SK-MEL-5 (cell line): ENCODE measurements around the gene CLHC1. TPM values are rescaled to one million over a fixed set of nuclear protein-coding genes. Genes with fewer than 3 reads are reported as not detected.
"Not testable (repeated sequence)": the region's sequence is repeated elsewhere in the genome, so short reads cannot be mapped to it uniquely, and the experiment has no call there.

Experiments
- DNase-seq: peaks from one replicate; pipeline ENCODE4 v3.0.0-alpha.2; 2016; ENCODE audit warnings: low read depth, low spot score
- in situ Hi-C: cut with HindIII; loops from 2 replicates; pipeline ENCODE4 v1.10.0; 2016; ENCODE audit warnings: low sequenced_read_pairs, high pct_unique_total_duplicates, low pct_unique_long_range_greater_than_20kb
- total RNA-seq: library from RNA; depleted of rRNA; stranded (reverse); fragments of >200 nt; shearing (Covaris generic); gene quantifications from 2 replicates; pipeline ENCODE4 v1.2.3, GENCODE V29; 2014

Gene CLHC1
- total RNA-seq, 1 experiment from 2014 or later, result 7.9 TPM

- in situ Hi-C loops, result no loop called here
- no peak for DNase-seq
Observed at GRCh38 chr2:55236992-55237543, 5.0 kb upstream of the CLHC1 start.

GRCh38 chr2:55235724-55236538 lies 3.8 kb upstream of the CLHC1 start:
- DNase-seq, result no peak
- in situ Hi-C loops, result no loop called here

DNA sequence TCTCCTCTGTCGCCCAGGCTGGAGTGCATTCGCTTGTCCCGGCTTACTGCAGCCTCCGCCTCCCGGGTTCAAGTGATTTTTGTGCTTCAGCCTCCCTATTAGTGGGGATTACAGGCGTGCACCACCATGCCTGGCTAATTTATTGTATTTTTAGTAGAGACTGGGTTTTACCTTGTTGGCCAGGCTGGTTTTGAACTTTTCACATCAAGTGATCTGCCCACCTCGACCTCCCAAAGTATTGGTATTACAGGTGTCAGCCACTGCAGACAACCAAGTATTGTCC lies 1.5 kb upstream of the CLHC1 start:
- in situ Hi-C loops, result no loop called here
- DNase-seq, result no peak

- peak; percentile 20 for DNase-seq
- in situ Hi-C loops, result no loop called here
Observed at GRCh38 chr2:55232863-55233657, 967 bp upstream of the CLHC1 start.

DNA sequence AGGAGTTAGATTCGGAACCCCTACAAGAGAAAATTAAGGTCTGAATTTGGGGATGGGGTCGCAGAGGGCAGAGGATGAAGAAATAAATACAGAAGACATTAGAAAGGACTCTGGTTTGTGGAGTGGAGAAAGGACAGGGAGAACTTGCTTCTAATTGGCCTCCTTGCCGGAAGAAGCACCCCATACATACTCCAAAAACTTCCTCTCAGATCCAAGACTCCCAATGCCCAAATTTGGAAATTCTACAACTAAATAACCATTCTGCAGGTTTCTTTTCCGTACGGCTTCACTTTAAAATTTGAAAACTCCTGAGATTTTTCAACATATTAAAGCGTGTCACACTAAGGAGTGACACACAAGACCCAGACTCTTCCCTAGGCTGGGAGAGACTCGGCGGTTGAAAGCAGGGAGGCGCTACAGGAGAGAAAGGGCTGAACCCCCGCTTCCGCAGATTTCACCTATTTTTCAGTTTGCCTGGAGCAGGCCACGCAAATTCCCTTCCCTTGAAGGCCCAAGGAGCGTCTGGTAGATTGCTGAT lies 478 bp downstream of the CLHC1 start:
- in situ Hi-C loops, result no loop called here
- peak; percentile 31 for DNase-seq

- in situ Hi-C loops, result no loop called here
- no peak for DNase-seq
Observed at GRCh38 chr2:55230551-55230950, 1.5 kb downstream of the CLHC1 start.

GRCh38 chr2:55229221-55229620 lies 2.9 kb downstream of the CLHC1 start:
- peak; percentile 48 for DNase-seq
- in situ Hi-C loops, result no loop called here

DNA sequence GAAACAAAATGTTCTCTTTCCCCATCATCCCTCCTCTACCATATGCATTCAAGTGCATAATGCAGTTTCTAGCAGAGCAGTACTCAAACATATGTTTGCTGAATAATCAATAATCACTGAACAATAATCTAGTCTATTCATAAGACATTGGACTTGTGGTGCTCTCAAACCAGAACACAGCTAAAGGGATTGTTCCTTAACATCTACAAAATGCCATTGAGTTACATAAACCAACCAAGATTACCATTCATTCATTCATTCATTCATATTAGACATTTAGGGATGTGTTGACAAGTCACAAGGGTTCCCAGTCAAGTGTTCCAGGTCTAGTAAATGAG lies 3.9 kb downstream of the CLHC1 start:
- in situ Hi-C loops, result no loop called here
- peak; percentile 28 for DNase-seq

DNA sequence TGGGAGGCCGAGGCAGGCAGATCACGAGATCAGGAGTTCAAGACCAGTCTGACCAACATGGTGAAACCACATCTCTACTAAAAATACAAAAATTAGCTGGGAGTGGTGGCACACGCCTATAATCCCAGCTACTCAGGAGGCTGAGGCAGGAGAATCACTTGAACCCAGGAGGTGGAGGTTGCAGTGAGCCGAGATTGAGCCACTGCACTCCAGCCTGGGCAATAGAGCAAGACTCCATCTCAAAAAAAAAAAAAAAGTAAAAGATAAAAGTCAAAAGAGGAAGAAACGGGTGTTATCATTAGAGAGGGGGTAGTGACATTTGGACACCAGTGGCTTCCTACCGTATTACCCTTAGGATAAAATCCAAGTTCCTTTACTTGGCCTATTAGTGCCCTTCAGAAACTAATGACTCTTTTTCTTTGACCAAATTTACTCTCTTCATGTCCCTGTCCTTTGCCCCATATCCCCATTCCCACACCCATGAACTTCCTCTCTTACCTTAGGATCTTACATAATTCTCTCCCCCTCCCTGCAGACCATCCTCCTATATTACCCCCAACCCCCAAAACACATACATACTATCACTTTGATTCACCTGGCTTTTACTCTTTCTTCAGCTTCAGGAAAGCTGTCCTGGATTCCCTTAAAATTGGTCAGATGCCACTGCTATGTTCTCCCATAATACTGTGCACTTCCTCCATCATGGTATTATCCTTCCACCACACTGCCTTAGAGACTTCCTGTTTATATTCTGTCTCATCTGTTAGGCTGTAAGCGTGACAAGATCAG lies 4.5 kb downstream of the CLHC1 start:
- DNase-seq, in situ Hi-C loops: not testable (repeated sequence)

DNA sequence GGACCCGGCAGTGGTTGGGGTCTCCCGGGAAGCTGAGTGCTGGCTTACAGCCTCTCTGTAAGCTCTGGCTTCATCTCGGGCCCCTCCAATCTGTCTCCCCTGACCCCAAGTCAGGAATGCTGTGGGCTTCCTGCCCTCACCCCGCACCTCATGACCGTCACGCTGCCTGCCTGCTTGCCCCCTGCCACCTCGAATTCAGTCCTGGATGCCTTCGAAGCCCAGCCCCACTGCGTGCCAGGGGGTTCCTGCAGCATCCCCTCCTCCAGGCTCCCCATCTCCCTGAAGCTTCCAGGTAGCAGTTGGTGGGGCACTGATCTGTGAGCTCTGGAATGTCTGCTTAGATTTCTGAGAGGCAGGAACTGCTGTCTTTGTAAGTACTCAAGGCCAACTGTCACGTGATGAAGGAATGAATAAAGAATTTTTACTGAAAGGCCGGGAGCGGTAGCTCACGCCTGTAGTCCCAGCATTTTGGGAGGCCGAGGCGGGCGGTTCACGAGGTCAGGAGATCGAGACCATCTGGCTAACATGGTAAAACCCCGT lies 6.5 kb downstream of the CLHC1 start:
- in situ Hi-C loops, result no loop called here

DNA sequence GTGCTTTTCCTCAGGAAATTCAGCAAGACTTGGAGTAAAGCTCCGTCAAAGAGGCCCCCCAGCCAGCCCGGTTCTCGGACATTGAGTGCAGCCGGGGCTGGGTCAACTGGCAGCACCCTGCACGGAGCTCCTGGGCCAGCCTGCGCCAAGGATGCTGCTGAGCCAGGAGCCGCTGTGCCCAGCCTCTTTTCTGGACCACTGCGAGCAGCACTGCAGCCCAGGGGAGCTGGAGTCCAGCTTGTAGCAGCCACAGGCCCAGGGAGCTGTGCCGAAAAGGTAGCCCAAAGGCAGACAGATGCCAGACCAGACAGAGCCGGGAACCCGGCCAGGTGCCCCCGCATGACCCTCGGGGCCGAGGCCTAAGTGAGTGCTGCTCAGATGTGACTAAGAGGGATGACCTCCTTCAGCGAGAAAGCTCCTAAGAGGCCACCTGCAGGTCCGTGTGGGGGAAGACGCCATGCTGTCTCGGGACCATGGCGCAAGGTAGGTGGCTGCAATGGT lies 7.3 kb downstream of the CLHC1 start:
- in situ Hi-C loops, result no loop called here
- DNase-seq, result no peak

More for the DNA sequence above, 6.5 kb downstream of the CLHC1 start:
- DNase-seq, result no peak

GRCh38 chr2:55223958-55224760 lies 7.9 kb downstream of the CLHC1 start:
- DNase-seq, result no peak
- in situ Hi-C loops, result no loop called here

GRCh38 chr2:55213822-55214221 lies 18.3 kb downstream of the CLHC1 start:
- in situ Hi-C loops, result no loop called here
- no peak for DNase-seq

DNA sequence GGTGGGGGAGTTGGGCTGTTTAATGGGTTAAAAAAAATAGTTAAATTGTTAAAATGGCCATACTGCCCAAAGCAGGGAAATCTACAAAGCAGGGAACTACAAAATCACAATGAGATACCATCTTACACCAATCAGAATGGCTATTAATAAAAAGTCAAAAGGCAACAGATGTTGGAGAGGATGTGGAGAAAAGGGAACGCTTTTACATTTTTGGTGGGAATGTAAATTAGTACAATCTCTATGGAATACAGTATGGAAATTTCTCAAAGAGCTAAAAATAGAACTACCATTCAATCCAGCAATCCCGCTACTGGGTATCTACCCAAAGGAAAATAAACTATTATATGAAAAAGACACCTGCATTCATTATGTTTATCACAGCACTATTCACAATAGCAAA lies 27.1 kb downstream of the CLHC1 start:
- in situ Hi-C loops, result no loop called here
- no peak for DNase-seq

- DNase-seq, result no peak
- in situ Hi-C loops, result no loop called here
Observed at GRCh38 chr2:55204536-55204935, 27.6 kb downstream of the CLHC1 start.

GRCh38 chr2:55200416-55200815 lies 31.7 kb downstream of the CLHC1 start:
- no peak for DNase-seq
- in situ Hi-C loops, result no loop called here

- in situ Hi-C loops, result loop anchor here (25.0 kb wide), 2 partner anchors 159 to 484 kb away; partner anchors contain the start of gene EML6
- DNase-seq, result no peak
Observed at GRCh38 chr2:55196526-55196925, 35.6 kb downstream of the CLHC1 start.
